ENCODE measurements around the gene TRMU.

Gene TRMU

DNA sequence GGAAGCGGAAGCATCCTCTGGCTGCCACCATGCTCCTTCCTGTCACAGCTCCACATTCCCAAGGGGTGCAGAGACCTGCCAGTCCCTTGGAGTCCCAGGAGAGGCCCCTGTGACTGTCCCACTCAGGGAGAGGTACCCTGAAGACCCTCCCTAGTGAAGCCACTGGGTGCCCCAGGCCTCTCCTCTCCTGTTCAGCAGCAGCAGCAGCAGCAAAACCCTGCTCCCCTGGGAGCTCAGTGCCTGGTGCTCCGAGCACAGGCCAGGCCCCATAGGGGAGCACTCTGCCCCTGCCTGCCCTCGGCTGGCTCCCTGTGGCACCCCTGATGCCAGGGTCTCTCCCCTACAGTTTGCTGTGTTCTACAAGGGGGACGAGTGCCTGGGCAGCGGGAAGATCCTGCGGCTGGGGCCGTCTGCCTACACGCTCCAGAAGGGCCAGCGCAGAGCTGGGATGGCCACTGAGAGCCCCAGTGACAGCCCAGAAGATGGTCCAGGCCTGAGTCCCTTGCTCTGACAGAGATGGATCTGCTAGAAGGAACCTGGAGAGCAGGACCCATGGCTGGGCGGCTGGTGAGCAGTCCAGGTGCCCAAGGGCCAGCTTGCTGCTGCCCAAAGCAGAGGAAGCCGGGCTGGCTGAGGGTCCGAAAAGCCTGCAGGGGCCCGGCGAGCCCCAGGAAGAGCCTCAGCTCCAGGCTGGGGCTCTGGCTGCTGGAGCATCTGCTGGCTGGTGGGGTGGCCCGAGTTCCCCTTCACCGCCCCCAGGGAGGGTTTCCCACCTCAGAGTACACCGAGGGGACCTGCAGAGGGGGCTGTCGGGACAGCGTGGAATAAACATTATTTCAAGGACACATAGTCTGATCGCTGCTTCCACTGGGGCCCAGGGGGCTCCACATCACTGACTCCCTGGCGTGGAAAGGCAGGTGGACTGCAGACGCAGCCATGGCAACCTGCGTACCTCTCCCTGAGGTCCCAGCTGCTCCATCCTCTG, 21.3 kb downstream of the TRMU start:
- no peak for DNase-seq (ENCODE audit: low spot score)

GRCh38 chr22:46357711-46358520, 22.4 kb downstream of the TRMU start:
- no peak for DNase-seq (ENCODE audit: low spot score)

GRCh38 chr22:46358766-46359165, 23.3 kb downstream of the TRMU start:
- no peak for DNase-seq (ENCODE audit: low spot score)

GRCh38 chr22:46359362-46359761, 23.8 kb downstream of the TRMU start:
- DNase-seq (ENCODE audit: low spot score): no peak

GRCh38 chr22:46360097-46360496, 24.6 kb downstream of the TRMU start:
- no peak for DNase-seq (ENCODE audit: low spot score)

- DNase-seq (ENCODE audit: low spot score): no peak
These were observed 25.4 kb downstream of the TRMU start for GRCh38 chr22:46360891-46361290.

DNA sequence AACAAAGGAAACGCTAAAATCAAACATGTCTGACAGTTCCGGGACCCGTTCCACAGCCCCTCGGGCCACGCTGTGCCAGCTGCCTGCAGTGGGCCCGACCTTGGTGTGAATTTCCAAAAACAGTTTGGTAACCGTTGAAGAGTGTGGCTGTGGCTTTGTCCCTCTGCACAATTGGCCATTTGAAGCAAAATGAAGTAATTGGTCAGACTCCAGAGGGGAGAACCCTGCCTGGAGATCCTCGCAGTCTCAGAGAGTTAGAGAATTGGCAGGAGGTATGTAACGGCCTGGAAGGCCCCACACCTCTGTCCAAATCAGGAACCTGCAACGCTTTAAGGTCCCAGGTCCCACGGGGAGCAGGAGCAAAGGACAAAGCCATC, 26.3 kb downstream of the TRMU start:
- no peak for DNase-seq (ENCODE audit: low spot score)

DNA sequence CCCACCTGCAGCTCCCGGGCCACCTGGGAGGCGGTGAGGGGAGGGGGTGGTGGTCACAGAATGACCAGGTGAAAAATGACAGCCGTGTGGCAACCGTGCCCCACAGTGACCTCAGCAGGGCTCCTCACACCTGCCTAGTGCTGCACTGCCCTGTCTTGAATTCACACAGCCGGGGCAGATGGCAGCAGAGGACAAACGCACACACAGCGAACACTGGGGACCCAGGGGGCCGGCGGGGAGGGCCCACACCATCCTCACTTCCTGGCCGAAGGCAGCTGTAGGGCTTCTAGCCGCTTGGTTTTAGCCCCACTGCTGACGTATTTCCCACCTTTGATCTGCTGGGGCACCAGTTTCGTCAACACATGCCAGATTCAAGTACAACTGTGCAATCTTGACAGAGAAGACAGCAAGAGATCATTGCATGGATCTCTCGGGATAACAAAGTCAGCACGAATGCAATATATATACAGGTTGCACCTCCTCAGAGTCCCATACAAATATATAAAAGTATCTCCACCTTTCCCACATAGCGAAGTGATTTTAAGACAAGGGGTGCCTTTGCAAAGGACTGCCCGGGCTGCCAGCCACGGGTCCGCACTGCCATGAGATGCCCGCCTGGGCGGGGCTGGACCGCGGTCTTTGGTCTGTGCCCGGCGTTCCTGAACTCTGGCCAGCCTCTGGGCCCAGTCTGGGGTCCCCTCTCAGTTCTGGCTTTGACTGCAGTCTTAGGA, 26.9 kb downstream of the TRMU start:
- DNase-seq (ENCODE audit: low spot score): no peak

- DNase-seq (ENCODE audit: low spot score): no peak
These were observed 27.5 kb downstream of the TRMU start for GRCh38 chr22:46362934-46363515.

DNA sequence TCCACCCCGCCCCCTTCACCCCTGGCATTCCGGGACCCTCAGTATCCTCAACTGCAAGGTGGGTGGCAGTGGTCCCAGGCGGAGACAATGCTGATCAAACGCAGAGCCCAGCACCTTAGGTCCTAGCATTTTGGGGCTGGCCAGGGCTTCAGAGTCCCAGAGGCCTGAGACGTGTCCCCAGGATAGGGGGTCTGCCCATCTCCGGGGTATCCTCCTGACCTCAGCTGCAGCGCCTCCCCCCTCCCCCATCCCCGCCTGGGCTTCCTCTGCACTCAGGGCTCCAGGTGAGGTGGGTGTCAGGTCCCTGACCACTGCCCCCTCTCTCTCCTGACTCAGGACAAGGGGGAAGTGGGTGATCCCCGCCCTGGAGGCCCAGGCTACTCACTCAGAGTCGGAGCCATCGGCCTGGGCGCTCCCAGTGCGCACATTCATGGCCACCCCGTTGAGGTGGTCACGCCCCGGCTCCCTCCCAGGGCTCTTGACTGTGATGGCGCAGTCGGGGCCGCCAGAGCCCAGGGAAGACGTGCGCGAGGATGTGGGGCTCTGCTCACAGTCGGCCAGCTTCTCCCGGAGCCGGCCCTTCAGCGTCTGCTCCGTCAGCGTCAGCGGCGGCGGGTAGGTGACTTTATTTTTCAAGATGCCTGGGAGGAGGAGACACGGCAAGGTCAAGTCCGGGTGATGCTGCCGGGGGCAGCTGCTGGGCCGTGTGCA, 28.3 kb downstream of the TRMU start:
- DNase-seq (ENCODE audit: low spot score): no peak

DNA sequence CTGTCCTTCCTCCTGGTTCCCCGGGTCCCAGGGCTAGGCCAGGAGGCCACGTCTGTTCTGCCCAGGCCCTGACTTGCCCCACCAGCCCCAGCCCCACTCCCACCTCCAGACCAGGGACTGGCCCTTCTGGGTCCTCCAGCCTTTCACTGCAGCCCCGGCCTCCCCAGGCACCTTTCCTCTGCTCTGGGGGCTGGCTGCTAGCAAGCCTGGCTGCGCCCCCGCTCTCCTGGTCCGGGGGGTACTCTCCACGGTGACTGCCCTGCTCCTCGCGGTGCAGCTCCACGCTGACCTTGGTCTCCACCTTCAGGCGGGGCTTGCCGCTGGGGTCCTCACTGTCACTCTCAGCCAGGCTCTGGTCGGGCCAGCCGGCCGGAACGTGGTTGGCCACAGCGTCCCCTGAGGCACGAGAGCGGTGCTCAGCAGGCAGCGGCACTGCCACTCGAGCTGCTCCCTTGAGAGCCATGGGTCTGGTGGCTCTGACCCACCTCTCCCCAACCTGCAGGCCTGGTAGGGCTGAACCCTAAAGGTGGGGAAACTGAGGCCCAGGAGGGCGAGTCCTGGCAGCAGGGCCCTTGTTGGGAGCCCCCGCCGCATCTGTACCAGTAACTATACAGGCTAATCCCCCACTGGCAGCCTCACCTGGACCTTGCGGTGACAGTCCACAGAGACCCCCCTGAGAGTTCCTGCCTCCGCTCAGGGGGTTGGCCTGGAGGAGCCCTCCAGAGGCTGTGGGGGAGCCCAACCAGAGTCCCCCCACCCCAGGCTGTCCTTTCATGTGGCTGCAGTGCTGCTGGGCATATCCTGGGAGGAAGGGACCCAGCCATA, 29.0 kb downstream of the TRMU start:
- no peak for DNase-seq (ENCODE audit: low spot score)

DNA sequence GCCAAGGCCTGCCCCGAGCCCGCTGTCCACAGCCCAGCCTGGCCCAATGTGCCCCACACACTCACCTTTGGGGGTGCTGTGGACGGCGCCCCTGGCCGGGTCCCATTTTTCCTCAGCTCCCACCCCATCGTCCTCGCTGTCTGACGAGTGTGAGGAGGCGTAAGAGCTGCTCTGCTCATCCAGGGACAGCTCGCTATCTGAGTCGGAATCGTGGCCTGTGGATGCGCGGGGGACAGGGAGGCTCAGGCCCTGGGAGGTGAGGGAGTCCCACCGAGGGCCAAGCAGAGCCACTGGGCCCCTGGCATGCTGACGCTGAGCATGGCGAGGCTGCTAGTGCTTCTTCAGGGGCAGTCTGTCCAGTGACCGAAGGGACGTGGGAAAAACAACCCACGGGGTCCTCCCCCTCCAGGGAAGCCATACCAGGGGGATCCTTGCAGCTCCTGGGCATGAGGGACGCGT, 29.7 kb downstream of the TRMU start:
- no peak for DNase-seq (ENCODE audit: low spot score)

- no peak for DNase-seq (ENCODE audit: low spot score)
These were observed 30.8 kb downstream of the TRMU start for GRCh38 chr22:46366327-46366731.

DNA sequence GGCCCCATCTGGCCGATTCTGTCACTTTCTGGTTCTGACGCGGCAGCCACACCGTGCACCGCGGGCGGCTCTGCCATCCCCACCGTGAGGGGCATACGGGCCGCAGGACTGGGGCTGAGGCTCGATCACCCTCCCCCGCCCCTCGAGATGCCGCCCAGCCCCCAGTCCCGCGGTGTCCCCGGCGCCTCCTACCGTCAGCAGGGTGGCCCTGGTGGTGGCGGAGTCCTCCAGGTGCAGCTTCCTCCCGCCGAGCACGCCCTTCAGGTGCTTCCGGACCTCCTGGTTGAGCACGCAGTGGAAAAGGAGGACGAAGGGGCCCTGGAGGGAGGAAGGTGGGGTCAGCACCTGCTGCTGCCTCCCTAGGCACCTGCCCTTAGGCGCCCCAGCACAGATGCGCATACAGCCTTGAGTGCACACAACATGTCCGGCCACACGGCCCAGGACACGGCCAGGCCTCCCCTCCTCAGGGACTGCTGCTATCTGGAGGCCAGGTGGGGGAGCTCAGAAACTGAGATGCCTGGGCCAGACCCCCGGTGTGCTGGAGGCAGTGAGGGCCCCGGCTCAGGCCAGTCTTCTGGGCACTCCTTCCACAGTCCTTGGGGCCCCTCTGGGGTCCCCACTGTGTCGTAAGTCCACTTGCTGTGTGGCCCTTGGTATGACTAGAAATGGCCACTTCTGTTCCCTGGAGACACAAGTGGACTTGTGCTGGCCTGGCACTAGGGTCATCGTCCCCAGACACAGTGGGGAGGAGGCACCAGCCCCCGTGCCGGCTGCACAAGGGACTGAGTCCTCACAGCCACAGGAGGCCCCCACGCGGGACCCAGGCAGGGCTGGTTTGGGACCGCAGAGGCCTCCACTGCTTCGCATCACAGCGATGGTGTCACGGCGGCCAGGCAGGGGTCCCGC, 31.5 kb downstream of the TRMU start:
- no peak for DNase-seq (ENCODE audit: low spot score)

- DNase-seq (ENCODE audit: low spot score): peak; percentile 67
These were observed 32.2 kb downstream of the TRMU start for GRCh38 chr22:46367707-46368191.

- DNase-seq (ENCODE audit: low spot score): no peak
These were observed 32.9 kb downstream of the TRMU start for GRCh38 chr22:46368422-46368821.

DNA sequence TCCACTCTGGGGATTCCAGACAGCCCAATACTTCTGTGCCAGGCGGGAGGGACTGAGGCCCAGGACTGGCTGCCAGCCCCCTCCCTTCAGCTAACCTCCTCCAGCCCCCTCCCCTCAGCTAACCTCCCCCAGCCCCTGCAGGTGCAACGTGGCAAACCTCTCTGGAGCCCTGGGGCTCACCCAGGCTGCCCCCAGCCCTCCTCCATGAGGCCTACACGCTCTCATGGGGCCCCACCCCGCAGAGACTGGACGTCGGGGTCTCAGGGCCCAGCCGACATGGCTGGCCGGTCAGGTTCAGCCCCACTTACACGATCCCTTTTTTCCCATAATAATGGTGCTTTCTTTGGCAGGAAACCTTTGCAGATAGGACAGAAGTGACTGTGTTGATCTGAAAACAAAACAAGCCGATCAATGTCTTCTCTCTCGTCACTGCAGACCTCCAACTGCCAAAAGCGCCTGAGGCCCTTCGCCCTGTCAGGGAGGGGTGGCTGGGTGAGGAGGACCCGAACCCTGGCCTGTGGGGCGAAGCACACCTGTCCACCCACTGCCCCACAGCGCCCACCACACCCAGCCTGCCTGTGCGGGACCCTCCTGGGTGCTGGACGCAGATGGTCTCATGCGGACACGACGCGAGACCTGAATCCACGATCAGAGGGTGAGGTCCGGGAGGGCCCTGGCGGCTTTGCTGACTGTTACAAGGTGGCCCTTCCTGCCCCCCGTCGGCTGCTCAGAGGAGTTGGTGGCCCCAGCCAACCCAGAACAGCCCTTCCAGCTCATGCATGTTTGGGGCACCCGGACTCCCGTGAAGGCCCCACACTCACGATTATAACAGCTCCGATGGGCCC, 33.6 kb downstream of the TRMU start:
- no peak for DNase-seq (ENCODE audit: low spot score)
